ENCODE results near the gene CRY2. TPM values are rescaled to one million over a fixed set of nuclear protein-coding genes. Genes with fewer than 3 reads are reported as not detected.

Gene CRY2
- total and polyA plus RNA-seq, 4 donors: 16.7 to 72.9 (median 33.0) TPM

DNA sequence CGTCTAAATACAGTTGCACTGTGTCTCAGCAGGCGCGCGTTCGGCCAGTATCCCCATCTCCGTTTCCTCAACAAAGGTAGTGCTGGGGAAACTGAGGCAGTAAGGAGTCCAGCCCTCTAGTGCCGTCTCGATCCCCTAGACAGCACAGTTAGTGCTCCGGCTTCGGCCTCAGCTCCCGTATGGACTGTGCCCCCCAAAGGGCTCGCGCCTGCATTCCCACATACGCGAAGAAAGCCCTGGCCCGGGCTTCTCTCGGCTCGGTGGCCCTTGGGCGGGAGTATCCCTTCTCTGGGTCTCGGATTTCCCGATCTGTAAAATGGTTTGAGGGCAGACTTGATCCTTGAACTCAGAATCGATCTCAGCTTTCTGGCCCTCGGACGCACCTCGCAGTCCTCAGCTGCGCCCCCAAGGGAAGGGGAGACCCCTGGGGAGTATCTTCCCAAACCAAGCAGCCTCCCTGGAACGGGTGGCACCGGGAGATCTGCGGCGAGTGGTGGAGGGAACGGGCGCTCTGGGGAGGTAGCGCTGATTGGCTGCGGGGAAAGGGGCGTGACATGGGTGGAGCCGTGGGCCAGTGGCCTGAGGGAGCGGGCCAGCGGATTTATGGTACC lies 71.2 kb downstream of the CRY2 start:
- Histone ChIP-seq H3K27me3 (ENCODE audit: control insufficient read depth in 4 of 4, insufficient read depth in 4 of 4, low read length in 3 of 4) (no peaks in the 10 kb centered on the region), H3K27ac (ENCODE audit: low read depth in 1 of 2, low read length in 2 of 2) (peak overlapping the region; percentile 75 to 85), H3K36me3 (ENCODE audit: control insufficient read depth in 4 of 4, insufficient read depth in 3 of 4, low read depth in 1 of 4, low read length in 3 of 4) (peaks cover 3 to 14% (median 8%) of the 10 kb centered on the region in 4 donors), H3K9ac (ENCODE audit: low read depth in 1 of 2, low read length in 2 of 2) (peak overlapping the region; percentile 75 to 80), H3K4me3 (ENCODE audit: low read depth in 1 of 3, low read length in 3 of 3) (peak overlapping the region; percentile 73 to 98 (median 87)), H3K4me1 (ENCODE audit: control insufficient read depth in 4 of 4, insufficient read depth in 4 of 4, low read length in 3 of 4) (peaks cover 15 to 55% (median 40%) of the 10 kb centered on the region in 4 donors), H3K9me3 (ENCODE audit: control insufficient read depth in 4 of 4, low read length in 3 of 4) (no peaks in the 10 kb centered on the region)
- WGBS: under 1% methylated on average over 38 of the region's 38 CpGs
- peak; percentile 82 for DNase-seq (ENCODE audit: low spot score)
- TF ChIP-seq RAD21 (IDR thresholded peaks at IDR 0.05): peak in 1 of 2 donors; percentile 28
- TF ChIP-seq, protein P1, sequence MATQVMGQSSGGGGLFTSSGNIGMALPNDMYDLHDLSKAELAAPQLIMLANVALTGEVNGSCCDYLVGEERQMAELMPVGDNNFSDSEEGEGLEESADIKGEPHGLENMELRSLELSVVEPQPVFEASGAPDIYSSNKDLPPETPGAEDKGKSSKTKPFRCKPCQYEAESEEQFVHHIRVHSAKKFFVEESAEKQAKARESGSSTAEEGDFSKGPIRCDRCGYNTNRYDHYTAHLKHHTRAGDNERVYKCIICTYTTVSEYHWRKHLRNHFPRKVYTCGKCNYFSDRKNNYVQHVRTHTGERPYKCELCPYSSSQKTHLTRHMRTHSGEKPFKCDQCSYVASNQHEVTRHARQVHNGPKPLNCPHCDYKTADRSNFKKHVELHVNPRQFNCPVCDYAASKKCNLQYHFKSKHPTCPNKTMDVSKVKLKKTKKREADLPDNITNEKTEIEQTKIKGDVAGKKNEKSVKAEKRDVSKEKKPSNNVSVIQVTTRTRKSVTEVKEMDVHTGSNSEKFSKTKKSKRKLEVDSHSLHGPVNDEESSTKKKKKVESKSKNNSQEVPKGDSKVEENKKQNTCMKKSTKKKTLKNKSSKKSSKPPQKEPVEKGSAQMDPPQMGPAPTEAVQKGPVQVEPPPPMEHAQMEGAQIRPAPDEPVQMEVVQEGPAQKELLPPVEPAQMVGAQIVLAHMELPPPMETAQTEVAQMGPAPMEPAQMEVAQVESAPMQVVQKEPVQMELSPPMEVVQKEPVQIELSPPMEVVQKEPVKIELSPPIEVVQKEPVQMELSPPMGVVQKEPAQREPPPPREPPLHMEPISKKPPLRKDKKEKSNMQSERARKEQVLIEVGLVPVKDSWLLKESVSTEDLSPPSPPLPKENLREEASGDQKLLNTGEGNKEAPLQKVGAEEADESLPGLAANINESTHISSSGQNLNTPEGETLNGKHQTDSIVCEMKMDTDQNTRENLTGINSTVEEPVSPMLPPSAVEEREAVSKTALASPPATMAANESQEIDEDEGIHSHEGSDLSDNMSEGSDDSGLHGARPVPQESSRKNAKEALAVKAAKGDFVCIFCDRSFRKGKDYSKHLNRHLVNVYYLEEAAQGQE (IDR thresholded peaks at IDR 0.05): peak; percentile 15
- TF ChIP-seq SP1 (IDR thresholded peaks at IDR 0.05): peak; percentile 48
- TF ChIP-seq FOXA1 (IDR thresholded peaks at IDR 0.05): no peak

DNA sequence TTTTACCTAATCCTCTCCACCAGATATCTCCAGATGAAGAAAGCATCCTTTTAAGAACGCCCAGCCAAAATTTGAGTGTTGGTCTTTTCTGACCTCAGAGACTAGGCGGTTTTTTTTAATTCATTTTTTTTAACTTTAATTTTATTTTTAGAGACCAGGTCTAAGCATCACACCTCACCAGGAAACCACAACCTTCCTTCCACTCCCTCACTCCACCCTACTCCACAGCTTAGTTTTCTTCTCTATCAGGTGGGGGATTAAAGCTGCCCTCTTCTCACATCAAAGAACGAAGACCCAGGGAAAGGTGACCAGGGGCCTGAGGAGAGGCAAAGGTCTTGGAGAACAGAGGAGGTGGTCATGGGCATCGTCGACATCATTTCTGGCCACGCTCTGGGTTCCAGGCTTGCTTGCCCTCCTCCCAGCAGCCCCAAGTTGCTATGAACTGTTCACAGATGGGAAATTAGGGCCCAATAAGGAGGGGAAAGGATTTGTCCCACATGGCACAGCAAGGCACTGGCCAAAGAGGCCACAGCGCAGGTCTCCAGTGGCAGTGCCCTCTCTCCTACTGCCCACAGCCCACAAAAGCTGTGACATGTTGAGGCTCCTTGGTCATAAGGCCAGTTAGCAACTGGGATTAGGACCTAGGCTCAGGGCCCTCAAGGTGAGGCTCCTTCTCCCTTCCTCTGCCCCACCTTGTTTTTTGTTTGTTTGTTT lies 71.8 kb downstream of the CRY2 start:
- no peak for DNase-seq (ENCODE audit: low spot score)

More for the DNA sequence above, 71.8 kb downstream of the CRY2 start:
- 71% methylated on average over 7 of the region's 7 CpGs for WGBS
- Histone ChIP-seq H3K36me3 (ENCODE audit: control insufficient read depth in 4 of 4, insufficient read depth in 3 of 4, low read depth in 1 of 4, low read length in 3 of 4) (peaks cover 3 to 12% (median 6%) of the 10 kb centered on the region in 4 donors), H3K4me1 (ENCODE audit: control insufficient read depth in 4 of 4, insufficient read depth in 4 of 4, low read length in 3 of 4) (peaks cover 13 to 48% (median 35%) of the 10 kb centered on the region in 4 donors), H3K27me3 (ENCODE audit: control insufficient read depth in 4 of 4, insufficient read depth in 4 of 4, low read length in 3 of 4) (no peaks in the 10 kb centered on the region), H3K27ac (ENCODE audit: low read depth in 1 of 2, low read length in 2 of 2) (no peak overlapping the region), H3K9me3 (ENCODE audit: control insufficient read depth in 4 of 4, low read length in 3 of 4) (no peaks in the 10 kb centered on the region), H3K4me3 (ENCODE audit: low read depth in 1 of 3, low read length in 3 of 3) (no peak overlapping the region), H3K9ac (ENCODE audit: low read depth in 1 of 2, low read length in 2 of 2) (no peak overlapping the region)
- TF ChIP-seq, protein P2, sequence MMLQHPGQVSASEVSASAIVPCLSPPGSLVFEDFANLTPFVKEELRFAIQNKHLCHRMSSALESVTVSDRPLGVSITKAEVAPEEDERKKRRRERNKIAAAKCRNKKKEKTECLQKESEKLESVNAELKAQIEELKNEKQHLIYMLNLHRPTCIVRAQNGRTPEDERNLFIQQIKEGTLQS (IDR thresholded peaks at IDR 0.05): no peak
- TF ChIP-seq GABPA (IDR thresholded peaks at IDR 0.05 in 1 of 2, conservative IDR thresholded peaks at IDR 0.05 in 1 of 2): no peak
- TF ChIP-seq, protein P3, sequence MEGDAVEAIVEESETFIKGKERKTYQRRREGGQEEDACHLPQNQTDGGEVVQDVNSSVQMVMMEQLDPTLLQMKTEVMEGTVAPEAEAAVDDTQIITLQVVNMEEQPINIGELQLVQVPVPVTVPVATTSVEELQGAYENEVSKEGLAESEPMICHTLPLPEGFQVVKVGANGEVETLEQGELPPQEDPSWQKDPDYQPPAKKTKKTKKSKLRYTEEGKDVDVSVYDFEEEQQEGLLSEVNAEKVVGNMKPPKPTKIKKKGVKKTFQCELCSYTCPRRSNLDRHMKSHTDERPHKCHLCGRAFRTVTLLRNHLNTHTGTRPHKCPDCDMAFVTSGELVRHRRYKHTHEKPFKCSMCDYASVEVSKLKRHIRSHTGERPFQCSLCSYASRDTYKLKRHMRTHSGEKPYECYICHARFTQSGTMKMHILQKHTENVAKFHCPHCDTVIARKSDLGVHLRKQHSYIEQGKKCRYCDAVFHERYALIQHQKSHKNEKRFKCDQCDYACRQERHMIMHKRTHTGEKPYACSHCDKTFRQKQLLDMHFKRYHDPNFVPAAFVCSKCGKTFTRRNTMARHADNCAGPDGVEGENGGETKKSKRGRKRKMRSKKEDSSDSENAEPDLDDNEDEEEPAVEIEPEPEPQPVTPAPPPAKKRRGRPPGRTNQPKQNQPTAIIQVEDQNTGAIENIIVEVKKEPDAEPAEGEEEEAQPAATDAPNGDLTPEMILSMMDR (IDR thresholded peaks at IDR 0.05; ENCODE audit: low read depth, low read length, missing input control): no peak
- no peak for TF ChIP-seq NR2F2 (IDR thresholded peaks at IDR 0.05)
- TF ChIP-seq, protein P4, sequence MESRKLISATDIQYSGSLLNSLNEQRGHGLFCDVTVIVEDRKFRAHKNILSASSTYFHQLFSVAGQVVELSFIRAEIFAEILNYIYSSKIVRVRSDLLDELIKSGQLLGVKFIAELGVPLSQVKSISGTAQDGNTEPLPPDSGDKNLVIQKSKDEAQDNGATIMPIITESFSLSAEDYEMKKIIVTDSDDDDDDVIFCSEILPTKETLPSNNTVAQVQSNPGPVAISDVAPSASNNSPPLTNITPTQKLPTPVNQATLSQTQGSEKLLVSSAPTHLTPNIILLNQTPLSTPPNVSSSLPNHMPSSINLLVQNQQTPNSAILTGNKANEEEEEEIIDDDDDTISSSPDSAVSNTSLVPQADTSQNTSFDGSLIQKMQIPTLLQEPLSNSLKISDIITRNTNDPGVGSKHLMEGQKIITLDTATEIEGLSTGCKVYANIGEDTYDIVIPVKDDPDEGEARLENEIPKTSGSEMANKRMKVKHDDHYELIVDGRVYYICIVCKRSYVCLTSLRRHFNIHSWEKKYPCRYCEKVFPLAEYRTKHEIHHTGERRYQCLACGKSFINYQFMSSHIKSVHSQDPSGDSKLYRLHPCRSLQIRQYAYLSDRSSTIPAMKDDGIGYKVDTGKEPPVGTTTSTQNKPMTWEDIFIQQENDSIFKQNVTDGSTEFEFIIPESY (IDR thresholded peaks at IDR 0.05): no peak
- TF ChIP-seq RXRA (IDR thresholded peaks at IDR 0.05): no peak
- TF ChIP-seq, protein P5, sequence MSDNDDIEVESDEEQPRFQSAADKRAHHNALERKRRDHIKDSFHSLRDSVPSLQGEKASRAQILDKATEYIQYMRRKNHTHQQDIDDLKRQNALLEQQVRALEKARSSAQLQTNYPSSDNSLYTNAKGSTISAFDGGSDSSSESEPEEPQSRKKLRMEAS (IDR thresholded peaks at IDR 0.05): no peak
- TF ChIP-seq RAD21 (IDR thresholded peaks at IDR 0.05): no peak
- no peak for TF ChIP-seq TAF1 (conservative IDR thresholded peaks at IDR 0.05)
- TF ChIP-seq SP1 (IDR thresholded peaks at IDR 0.05): no peak
- no peak for TF ChIP-seq YY1 (IDR thresholded peaks at IDR 0.05)
- TF ChIP-seq HNF4A (conservative IDR thresholded peaks at IDR 0.05): no peak
- TF ChIP-seq JUND (IDR thresholded peaks at IDR 0.05): no peak
- no peak for TF ChIP-seq FOXA2 (IDR thresholded peaks at IDR 0.05)
- TF ChIP-seq HNF4G (IDR thresholded peaks at IDR 0.05): no peak
- TF ChIP-seq FOXA1 (IDR thresholded peaks at IDR 0.05): no peak
- TF ChIP-seq EGR1 (IDR thresholded peaks at IDR 0.05; ENCODE audit: low read depth in 2 of 2): no peak
- TF ChIP-seq, protein P1 (IDR thresholded peaks at IDR 0.05): no peak

Data from liver (tissue), 9 donors.